ENCODE measurements around the gene NAE1.
"Not testable (repeated sequence)": the region's sequence is repeated elsewhere in the genome, so short reads cannot be mapped to it uniquely, and the experiment has no call there.

NAE1 gene

DNA sequence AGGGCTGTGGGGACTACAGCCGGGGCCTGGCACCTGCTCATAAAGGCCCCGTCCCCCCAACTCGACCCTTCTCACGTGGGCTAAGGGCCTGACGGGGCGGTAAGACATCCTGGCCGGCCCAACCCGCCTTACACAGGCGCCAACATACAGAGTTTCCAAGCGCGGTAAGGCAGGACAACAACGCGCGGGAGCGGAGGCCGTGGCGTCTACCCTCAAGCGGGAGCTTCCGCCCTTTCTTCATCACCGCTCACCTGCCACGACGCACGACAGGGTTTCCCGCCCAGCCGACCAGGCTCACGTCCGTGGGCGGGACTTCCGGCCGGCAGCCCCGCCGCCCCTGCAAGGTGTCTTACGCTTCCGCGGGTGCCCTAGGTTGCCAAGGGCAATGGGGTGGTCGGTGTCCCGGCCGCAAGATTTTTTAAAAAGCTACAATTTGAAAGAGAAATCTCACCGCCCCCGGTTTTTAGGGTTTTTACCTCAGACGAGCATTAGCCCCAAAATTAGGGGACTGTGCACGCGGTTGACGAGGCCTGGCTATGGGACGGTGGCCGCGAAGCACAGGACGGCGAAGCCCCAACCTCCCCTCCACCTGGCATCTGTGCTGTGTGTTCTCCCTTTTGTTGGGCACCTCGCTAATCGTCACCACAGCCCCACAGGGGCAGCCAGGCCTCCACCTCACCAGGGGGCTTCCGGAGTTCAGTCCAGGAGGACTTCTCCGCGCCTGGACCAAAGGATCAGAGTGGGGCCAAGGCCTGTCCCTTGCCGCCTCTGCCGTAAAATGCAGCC is 29.3 kb downstream of the NAE1 start, which contains the start of gene TERB1:
TSS of gene TERB1 (minus strand) at position 265 of the 786 bp plus-strand sequence. CDS start 4,786 bp downstream, outside the sequence.
- no peaks in the 10 kb centered on the region for H3K9me3 Mint-ChIP-seq
- peaks cover 17% of the 10 kb centered on the region for H3K36me3 Mint-ChIP-seq (ENCODE audit: low read depth)
- H3K4me3 Mint-ChIP-seq, result no peak within 1 kb of the TSS
- H3K4me1 Mint-ChIP-seq (ENCODE audit: low read depth), result no peaks in the 10 kb centered on the region
- H3K27ac Mint-ChIP-seq, result no peak within 1 kb of the TSS
- no peaks in the 10 kb centered on the region for H3K27me3 Mint-ChIP-seq (ENCODE audit: low read depth)

DNA sequence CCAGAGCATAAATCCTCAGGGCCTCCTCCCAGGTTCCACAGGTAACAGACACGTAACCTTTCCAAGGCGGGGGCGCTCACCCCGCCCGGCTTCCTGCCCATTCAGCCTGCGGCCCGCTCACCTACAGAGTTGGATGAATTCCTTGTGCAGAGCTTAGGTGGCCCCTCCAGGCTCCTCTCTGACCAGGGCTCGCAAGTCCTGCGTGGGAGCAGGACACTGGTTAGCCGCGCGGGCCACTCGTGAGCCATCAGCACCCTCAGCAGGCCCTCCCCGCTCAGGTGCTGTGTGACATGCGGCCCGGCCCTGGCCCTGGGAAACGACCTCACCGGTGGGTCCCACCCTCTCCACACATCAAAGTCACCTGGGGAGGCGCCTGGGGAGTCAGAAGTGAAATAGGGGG is 29.9 kb downstream of the NAE1 start:
- Mint-ChIP-seq H3K4me3 (no peak overlapping the region), H3K4me1 (ENCODE audit: low read depth) (no peaks in the 10 kb centered on the region), H3K9me3 (no peaks in the 10 kb centered on the region), H3K27me3 (ENCODE audit: low read depth) (no peaks in the 10 kb centered on the region), H3K27ac (no peak overlapping the region), H3K36me3 (ENCODE audit: low read depth) (peaks cover 17% of the 10 kb centered on the region)

DNA sequence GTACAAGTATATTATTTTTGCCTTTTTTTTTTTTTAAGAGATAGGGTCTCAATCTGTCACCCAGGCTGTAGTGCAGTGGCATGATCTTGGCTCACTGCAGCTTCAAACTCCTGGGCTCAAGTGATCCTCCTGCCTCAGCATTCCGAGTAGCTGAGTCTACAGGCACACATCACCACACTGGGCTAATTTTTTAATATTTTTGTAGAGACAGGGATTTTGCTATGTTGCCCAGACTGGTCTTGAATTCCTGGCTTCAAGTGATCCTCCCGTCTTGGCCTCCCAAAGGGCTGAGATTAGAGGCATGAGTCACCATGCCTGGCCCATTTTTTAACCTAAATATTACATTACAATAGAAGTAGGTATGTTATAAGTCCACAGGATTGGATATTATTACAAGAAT is 32.6 kb downstream of the NAE1 start:
- H3K4me3 Mint-ChIP-seq, result no peak overlapping the region
- no peaks in the 10 kb centered on the region for H3K9me3 Mint-ChIP-seq
- H3K27me3 Mint-ChIP-seq (ENCODE audit: low read depth), result no peaks in the 10 kb centered on the region
- no peaks in the 10 kb centered on the region for H3K36me3 Mint-ChIP-seq (ENCODE audit: low read depth)
- no peaks in the 10 kb centered on the region for H3K4me1 Mint-ChIP-seq (ENCODE audit: low read depth)
- no peak overlapping the region for H3K27ac Mint-ChIP-seq

DNA sequence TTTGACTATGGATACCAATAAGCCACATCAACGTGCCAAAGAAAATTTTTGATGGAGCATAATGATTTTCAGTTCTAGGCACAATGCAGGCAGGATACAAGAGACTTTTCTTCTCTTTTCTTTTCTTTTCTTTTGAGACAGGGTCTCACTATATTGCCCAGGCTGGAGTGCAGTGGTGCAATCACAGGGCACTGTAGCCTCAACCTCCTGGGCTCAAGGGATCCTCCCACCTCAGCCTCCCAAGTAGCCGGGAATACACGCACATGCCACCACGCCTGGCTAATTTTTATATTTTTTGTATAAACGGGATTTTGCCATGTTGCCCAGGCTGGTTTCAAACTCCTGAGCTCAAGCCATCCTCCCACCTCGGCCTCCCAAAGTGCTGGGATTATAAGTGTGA is 36.8 kb downstream of the NAE1 start:
- H3K27ac Mint-ChIP-seq; H3K36me3 Mint-ChIP-seq (ENCODE audit: low read depth); H3K9me3 Mint-ChIP-seq; H3K4me1 Mint-ChIP-seq (ENCODE audit: low read depth); H3K4me3 Mint-ChIP-seq: not testable (repeated sequence)
- H3K27me3 Mint-ChIP-seq (ENCODE audit: low read depth), result peaks cover 14% of the 10 kb centered on the region

DNA sequence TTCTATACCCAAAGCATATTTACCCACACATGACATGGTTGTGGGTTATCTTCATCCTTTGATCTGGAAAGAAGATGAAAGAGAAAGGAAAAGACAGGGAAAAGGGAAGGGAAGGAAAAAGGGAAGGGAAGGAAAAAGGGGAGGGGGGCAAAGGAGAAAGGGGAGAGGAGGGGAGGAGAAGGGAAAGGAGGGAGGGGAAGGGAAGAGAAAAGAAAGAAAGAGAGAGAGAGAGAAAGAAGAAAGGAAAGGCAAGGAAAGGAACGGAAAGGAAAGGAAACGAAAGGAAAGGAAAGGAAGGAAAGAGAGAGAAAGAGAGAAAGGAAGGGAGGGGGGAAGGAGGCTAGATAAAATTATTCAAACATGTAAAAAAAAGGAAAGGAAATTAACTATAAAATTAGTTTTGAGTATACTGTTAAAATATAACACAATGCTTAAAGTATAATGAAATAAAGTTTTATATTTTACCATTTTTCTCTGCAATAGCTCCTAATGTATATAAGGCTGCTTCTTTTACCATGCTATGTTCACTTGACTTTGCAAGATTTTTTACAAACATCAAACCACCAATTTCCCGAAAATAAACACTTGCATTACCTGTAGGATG is 40.5 kb downstream of the NAE1 start:
- H3K27ac Mint-ChIP-seq, result no peak overlapping the region

DNA sequence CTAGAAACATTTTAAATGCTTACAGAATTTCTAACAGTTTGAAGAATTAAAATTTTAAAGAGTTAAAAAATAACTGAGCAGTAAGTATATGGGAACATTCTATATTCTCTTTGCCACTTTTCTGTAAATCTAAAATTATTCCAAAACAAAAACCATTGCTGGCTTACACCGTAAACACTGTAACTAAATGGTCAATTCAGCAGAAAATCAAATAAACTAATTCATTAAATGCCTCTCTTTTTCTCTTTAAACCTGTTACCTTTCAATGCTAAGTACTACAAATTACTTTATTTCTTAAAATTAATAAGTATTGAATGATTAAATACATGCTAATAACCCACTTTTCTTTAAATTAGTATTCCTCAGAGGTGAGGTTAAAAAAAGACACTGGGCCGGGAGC is 43.3 kb downstream of the NAE1 start:
- H3K4me3 Mint-ChIP-seq, result no peak overlapping the region
- H3K27me3 Mint-ChIP-seq (ENCODE audit: low read depth), result peaks cover 13% of the 10 kb centered on the region
- H3K36me3 Mint-ChIP-seq (ENCODE audit: low read depth), result no peaks in the 10 kb centered on the region
- no peaks in the 10 kb centered on the region for H3K9me3 Mint-ChIP-seq
- no peak overlapping the region for H3K27ac Mint-ChIP-seq
- no peaks in the 10 kb centered on the region for H3K4me1 Mint-ChIP-seq (ENCODE audit: low read depth)

More for the DNA sequence above, 40.5 kb downstream of the NAE1 start:
- Mint-ChIP-seq H3K4me3 (no peak overlapping the region), H3K4me1 (ENCODE audit: low read depth) (no peaks in the 10 kb centered on the region), H3K9me3 (no peaks in the 10 kb centered on the region), H3K27me3 (ENCODE audit: low read depth) (peaks cover 14% of the 10 kb centered on the region), H3K36me3 (ENCODE audit: low read depth) (no peaks in the 10 kb centered on the region)

DNA sequence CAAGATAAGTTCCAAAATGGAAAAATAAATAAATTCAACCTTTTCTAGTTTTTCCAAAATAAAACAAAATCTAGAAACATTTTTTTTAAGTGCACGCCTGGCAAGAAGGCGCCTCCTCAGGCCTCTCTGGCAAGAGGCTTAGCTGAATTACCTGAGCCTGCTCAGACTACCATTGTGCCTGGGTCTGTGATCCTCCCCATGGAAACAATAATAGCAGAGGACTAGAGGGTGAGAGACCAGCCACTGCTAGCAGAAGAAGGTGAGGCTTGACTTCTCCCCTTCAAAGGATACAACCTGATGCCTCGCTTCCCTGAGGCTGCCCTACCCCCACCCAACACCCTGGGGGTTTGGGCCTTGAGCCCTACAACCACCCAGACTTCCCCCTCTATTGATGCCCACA is 44.2 kb downstream of the NAE1 start:
- no peaks in the 10 kb centered on the region for H3K4me1 Mint-ChIP-seq (ENCODE audit: low read depth)
- peaks cover 8% of the 10 kb centered on the region for H3K27me3 Mint-ChIP-seq (ENCODE audit: low read depth)
- no peak overlapping the region for H3K4me3 Mint-ChIP-seq
- H3K9me3 Mint-ChIP-seq, result no peaks in the 10 kb centered on the region
- no peak overlapping the region for H3K27ac Mint-ChIP-seq
- no peaks in the 10 kb centered on the region for H3K36me3 Mint-ChIP-seq (ENCODE audit: low read depth)

DNA sequence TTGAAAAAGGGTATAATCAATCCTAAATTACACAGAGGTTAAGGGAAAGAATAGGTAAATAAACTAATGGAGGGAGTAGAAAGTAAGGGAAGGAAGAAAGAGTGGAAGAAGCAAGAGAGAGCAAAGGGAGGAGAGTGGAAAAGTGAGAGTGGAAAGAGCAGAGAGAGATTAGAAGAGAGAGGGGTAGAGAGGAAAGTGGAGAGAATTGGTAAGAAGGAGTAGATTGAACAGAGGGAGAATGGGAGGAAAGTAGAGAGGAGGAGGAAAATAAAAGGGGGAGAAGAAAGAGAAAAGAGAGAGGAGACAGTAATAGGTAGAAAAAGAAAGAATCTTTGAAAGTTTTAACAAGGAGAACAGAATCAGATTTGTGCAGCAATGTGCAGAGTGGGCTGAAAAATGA is 54.3 kb downstream of the NAE1 start:
- no peak overlapping the region for H3K27ac Mint-ChIP-seq
- no peaks in the 10 kb centered on the region for H3K27me3 Mint-ChIP-seq (ENCODE audit: low read depth)
- no peaks in the 10 kb centered on the region for H3K9me3 Mint-ChIP-seq
- H3K4me1 Mint-ChIP-seq (ENCODE audit: low read depth), result no peaks in the 10 kb centered on the region
- H3K36me3 Mint-ChIP-seq (ENCODE audit: low read depth), result no peaks in the 10 kb centered on the region
- no peak overlapping the region for H3K4me3 Mint-ChIP-seq

DNA sequence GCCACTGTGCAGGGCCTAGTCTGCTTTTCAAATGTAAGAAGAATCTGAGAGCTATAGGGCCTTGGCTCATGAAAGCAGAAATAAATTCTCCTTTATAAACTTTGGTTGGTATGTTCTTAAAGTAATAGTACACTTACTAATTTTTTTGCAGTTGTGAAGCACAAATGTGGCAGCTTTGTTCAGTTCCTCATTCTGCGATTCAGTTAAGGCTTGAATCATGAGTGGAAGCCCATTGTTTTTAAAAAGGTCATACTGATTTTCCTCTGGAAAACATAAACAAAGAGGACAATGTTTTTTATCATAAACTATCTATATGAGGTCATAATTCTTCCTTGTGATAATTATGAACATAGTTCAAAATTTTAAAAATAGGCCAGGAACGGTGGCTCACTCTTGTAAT is 55.8 kb downstream of the NAE1 start:
- Mint-ChIP-seq H3K4me3 (no peak overlapping the region), H3K36me3 (ENCODE audit: low read depth) (no peaks in the 10 kb centered on the region), H3K4me1 (ENCODE audit: low read depth) (no peaks in the 10 kb centered on the region), H3K27me3 (ENCODE audit: low read depth) (no peaks in the 10 kb centered on the region), H3K27ac (no peak overlapping the region), H3K9me3 (no peaks in the 10 kb centered on the region)

DNA sequence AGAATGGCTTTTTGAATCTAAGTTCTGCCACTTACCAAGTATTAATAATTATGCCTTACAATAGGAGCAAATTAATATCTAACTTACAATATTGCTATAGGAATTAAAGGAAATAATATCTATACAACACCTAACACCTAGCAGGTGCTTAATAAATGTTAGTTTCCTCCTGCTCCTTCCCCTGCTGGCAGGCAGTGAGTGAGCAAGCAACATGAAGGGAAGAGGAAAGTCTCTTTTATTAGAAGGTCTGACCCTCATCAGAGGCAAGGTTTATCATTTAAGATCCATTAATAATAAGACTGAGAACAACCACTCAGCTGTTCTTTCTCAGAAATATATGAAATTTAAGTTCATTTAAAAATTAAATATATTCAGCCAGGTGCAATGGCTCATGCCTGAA is 72.7 kb downstream of the NAE1 start:
- no peaks in the 10 kb centered on the region for H3K4me1 Mint-ChIP-seq (ENCODE audit: low read depth)
- peaks cover 31% of the 10 kb centered on the region for H3K27me3 Mint-ChIP-seq (ENCODE audit: low read depth)
- no peaks in the 10 kb centered on the region for H3K9me3 Mint-ChIP-seq
- H3K27ac Mint-ChIP-seq, result no peak overlapping the region
- no peaks in the 10 kb centered on the region for H3K36me3 Mint-ChIP-seq (ENCODE audit: low read depth)
- H3K4me3 Mint-ChIP-seq, result no peak overlapping the region

DNA sequence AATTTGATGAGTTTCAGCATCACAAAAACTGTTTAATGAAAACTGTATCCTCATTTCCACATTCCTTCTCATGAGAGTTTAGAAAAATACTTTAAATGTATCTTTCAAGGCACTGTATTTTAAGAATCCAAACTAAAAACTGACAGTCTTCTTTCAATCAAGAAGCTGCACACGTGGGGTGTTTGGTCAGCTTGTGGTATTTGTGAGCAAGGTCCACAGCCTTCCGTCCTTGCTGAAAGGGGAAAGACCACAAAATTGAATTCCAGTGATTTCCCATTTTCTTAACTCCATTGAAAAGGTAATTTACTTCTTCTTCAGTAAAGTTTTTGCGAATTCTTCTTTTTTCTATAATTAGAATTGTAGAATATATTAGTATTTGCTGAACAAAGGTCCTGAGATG is 76.0 kb downstream of the NAE1 start:
- Mint-ChIP-seq H3K27ac (no peak overlapping the region), H3K36me3 (ENCODE audit: low read depth) (peaks cover 3% of the 10 kb centered on the region), H3K9me3 (no peaks in the 10 kb centered on the region), H3K27me3 (ENCODE audit: low read depth) (peaks cover 37% of the 10 kb centered on the region), H3K4me1 (ENCODE audit: low read depth) (peaks cover 17% of the 10 kb centered on the region), H3K4me3 (no peak overlapping the region)

DNA sequence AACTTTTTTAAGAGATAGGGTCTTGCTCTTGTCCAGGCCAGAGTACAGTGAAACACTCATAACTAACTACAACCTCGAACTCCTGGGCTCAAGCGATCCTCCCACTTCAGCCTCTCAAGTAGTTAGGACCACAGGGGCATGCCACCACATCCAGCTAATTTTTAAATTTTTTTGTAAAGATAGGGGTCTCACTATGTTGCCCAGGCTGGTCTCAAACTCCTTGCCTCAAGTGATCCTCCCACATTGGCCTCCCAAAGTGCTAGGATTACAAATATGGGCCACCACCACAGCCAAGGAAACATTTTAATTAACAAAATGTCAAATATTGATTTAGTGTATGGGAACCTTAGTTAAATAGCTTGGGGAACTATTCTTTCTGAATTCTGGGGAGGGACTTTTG is 76.6 kb downstream of the NAE1 start:
- Mint-ChIP-seq H3K4me3 (no peak overlapping the region), H3K4me1 (ENCODE audit: low read depth) (peaks cover 23% of the 10 kb centered on the region), H3K36me3 (ENCODE audit: low read depth) (peaks cover 6% of the 10 kb centered on the region), H3K9me3 (no peaks in the 10 kb centered on the region), H3K27me3 (ENCODE audit: low read depth) (peaks cover 37% of the 10 kb centered on the region), H3K27ac (no peak overlapping the region)

DNA sequence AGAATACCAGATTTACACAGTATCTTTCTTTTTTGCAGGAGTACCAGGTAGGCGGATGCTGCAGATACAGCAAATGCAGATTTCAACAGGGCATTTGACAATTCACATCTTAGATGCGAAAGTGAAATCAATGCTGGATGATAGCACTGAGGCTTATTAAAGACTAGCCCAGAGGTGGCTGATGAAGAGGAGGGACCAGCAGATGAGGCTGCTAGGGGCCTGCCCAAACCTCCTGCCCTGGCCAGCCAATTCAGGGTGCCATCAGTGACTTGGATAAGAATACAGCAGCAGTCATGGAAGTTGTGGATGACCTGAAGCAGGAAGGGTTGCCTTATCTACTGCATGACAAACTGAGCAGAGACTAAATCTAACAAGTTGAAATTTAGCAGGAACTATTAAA is 77.8 kb downstream of the NAE1 start:
- Mint-ChIP-seq H3K36me3 (ENCODE audit: low read depth) (peaks cover 16% of the 10 kb centered on the region), H3K4me3 (no peak overlapping the region), H3K9me3 (no peaks in the 10 kb centered on the region), H3K27ac (no peak overlapping the region), H3K4me1 (ENCODE audit: low read depth) (peaks cover 30% of the 10 kb centered on the region), H3K27me3 (ENCODE audit: low read depth) (peaks cover 34% of the 10 kb centered on the region)
